Measurements from ENCODE around the gene CCDC169.

DNA sequence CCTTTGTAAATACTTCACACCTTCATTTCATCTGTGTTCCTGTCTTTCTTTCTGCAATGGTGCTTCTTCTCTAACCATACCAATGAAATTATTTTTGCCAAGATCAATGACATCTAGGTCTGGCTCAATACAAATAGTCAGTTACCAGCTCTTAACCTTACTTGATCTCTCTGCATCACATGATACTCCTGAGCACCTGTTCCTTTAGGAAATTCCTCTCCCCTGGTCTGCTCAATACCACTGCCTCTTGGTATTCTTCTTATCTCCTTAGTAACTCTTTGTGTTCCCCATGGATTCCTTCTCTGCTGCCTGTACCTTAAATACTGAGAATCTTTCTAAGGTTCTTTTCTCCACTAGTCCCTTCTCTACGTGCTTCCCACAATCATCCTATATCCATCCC, 109.2 kb downstream of the CCDC169 start:
- TF ChIP-seq POLR2AphosphoS5 (IDR thresholded peaks at IDR 0.05) (no peak), CTCF (IDR thresholded peaks at IDR 0.05 in 8 of 11, conservative IDR thresholded peaks at IDR 0.05 in 3 of 11) (no peak)

Data from spleen (tissue), 7 donors.